OCI-LY1 (cell line): ENCODE data around the gene RUVBL2.

Source experiments
- CTCF ChIP-seq: fragments of 200-600 bp; sonication (generic), shearing (Covaris generic); IDR thresholded peaks from 2 replicates; pipeline ENCODE4 v1.5.1; 2017; ENCODE audit warnings: mild to moderate bottlenecking, antibody characterized with exemption, low read length, moderate library complexity, mixed read lengths
- EZH2 ChIP-seq: fragments of 200-600 bp; sonication (generic), shearing (Covaris generic); IDR thresholded peaks from 2 replicates; pipeline ENCODE4 v1.8.0; 2017; ENCODE audit warnings: borderline replicate concordance, mixed run types, mild to moderate bottlenecking, antibody characterized with exemption, low read length, moderate library complexity, mixed read lengths

- no peak for TF ChIP-seq CTCF
- no peak for TF ChIP-seq EZH2
These were observed 30.9 kb upstream of the RUVBL2 start for GRCh38 chr19:48962849-48963165.
